Activated CD8-positive, alpha-beta memory T cell treated with anti-CD3 and anti-CD28 coated beads for 4 hours (primary cell): ENCODE data around the gene FGF11.

Experiments
- DNase-seq, 2 donors: peaks; one replicate each; pipeline ENCODE4 v3.0.0-alpha.2; 2020; ENCODE audit warnings: low read depth in 2 of 2

FGF11 gene

GRCh38 chr17:7408252-7408727 is 31.0 kb upstream of the FGF11 start:
- no peak for DNase-seq

DNA sequence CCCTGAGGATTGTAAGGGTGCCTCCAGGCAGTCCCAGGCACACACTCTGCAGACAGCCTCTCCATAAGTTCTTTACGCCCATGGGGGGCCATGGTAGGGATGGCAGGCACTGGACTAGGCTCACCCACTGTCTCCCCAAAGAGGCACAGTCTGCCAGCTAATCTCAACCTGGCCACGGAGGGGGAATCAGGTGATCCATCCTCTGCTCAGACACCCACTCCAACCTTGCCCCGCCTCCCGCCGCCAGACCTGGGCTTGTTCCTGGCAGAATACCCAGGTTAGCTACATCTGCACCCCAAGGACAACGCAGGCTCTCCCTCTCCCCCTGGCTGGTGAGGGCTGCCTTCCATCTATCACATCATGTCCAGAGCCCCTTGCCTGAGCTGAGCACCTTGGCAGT is 30.4 kb upstream of the FGF11 start:
- DNase-seq, result no peak

DNA sequence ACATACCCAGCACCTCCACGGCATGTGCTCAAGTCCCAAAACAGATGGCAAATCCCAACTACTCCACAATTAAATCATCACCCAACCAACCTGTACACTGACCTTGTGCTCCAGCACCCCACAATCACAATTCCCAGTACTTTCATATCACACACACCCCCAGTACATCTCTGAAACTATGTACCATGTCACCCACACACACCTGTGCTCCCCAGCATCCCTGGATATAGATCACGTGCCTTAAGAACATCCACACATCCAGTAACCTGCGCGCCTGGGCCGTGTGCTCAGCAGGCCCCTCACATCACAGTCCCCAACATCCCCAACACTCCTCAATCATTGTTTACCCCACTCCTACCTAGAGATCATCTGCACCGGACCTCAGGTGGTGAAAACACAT is 29.6 kb upstream of the FGF11 start:
- no peak for DNase-seq

- no peak for DNase-seq
Observed at GRCh38 chr17:7410634-7411426, 28.5 kb upstream of the FGF11 start.

GRCh38 chr17:7411427-7411750 is 27.9 kb upstream of the FGF11 start:
- no peak for DNase-seq

- no peak for DNase-seq
Observed at GRCh38 chr17:7413346-7413985, 25.8 kb upstream of the FGF11 start.

DNA sequence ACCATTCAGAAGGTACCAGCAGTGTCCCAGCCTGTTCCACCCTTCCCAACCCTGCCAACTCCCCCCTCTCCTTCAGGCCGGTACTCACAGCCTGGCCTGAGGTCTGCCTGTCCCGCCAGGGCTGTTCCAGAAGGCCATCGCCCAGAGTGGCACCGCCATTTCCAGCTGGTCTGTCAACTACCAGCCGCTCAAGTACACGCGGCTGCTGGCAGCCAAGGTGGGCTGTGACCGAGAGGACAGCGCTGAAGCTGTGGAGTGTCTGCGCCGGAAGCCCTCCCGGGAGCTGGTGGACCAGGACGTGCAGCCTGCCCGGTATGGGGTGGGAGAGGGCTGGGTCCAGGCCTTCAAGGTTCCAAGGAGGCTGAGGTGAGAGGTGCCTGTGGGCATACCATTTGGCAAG is 24.5 kb upstream of the FGF11 start:
- no peak for DNase-seq

GRCh38 chr17:7415784-7416183 is 23.5 kb upstream of the FGF11 start:
- DNase-seq, result no peak

- DNase-seq, result no peak
Observed at GRCh38 chr17:7416323-7416722, 23.0 kb upstream of the FGF11 start.

GRCh38 chr17:7417056-7417655 is 22.2 kb upstream of the FGF11 start:
- DNase-seq, result no peak

DNA sequence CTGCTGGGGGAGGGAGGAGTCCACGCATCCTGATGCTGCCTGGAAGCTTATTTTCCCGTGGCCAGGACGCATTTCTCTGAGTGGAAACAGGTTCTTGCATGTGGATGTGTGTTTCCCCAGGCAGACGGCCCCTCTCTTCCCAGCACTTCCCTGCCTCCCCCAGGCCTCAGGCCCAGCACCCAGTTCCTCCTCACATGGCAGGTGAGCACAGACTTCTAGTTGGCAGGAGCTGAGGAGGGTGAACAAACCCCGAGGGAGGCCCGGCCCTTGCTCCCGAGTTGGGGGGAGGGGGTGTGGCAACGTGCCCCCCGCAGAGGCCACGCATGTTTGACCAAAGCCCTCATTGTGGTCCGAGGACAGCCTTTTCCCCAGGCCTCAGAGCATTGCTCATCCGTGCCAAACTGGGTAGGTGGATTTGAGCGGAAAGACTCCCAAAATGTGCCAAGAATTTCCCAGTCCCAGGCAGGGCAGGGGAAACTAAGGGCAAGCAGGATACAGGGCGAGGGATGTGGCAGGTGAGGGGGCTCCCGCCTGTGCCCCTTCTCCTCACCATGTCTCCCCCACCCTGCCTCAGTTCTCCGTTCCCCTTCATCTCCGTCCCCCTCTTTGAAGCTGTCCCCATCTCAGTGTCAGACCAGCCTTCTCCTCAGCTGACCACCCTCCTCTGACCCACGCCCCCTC is 20.7 kb upstream of the FGF11 start:
- no peak for DNase-seq

- no peak for DNase-seq
Observed at GRCh38 chr17:7419819-7420610, 19.3 kb upstream of the FGF11 start, which contains the start of gene SPEM1. SPEM1 (plus strand) TSS chr17:7420324; CDS start chr17:7420385, 61 bp downstream.

DNA sequence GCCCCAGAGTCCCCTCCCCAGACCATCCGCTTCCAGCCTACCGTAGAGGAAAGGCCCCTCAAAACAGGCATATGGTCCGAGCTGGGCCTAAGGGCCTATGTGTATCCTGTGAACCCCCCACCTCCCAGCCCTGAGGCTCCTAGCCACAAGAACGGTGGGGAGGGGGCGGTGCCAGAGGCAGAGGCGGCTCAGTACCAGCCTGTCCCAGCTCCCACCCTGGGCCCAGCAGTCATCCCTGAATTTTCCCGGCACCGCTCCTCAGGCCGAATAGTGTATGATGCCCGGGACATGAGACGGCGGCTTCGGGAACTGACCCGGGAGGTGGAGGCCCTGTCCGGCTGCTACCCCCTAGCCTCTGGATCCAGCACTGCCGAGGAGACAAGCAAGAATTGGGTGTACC is 18.1 kb upstream of the FGF11 start:
- no peak for DNase-seq

- DNase-seq, result no peak
Observed at GRCh38 chr17:7423679-7424078, 15.6 kb upstream of the FGF11 start.

DNA sequence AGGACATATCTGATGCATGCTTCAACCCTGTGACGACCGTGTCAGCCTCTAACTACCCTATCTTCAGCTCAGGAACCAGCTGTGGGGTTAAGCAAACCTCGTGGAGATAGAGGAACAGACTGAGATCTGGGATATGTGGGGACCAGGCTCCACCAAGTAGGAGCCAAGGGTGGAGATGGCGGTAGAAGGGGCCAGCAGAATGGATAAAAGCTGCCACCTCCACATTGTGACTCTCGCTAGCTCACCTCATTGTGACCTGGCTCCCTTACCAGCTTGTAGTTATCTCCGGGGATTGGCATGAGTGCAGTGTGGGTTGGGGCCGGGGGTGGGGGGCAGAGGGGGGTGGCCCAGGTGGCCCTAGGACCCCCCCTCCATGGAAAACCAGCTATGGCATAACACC is 14.0 kb upstream of the FGF11 start, which contains the start of gene SPEM2:
SPEM2 (plus strand) TSS at position 301 of the 400 bp plus-strand sequence; CDS start at position 374, 73 bp downstream.
- no peak for DNase-seq

GRCh38 chr17:7425756-7426155 is 13.6 kb upstream of the FGF11 start:
- no peak for DNase-seq

DNA sequence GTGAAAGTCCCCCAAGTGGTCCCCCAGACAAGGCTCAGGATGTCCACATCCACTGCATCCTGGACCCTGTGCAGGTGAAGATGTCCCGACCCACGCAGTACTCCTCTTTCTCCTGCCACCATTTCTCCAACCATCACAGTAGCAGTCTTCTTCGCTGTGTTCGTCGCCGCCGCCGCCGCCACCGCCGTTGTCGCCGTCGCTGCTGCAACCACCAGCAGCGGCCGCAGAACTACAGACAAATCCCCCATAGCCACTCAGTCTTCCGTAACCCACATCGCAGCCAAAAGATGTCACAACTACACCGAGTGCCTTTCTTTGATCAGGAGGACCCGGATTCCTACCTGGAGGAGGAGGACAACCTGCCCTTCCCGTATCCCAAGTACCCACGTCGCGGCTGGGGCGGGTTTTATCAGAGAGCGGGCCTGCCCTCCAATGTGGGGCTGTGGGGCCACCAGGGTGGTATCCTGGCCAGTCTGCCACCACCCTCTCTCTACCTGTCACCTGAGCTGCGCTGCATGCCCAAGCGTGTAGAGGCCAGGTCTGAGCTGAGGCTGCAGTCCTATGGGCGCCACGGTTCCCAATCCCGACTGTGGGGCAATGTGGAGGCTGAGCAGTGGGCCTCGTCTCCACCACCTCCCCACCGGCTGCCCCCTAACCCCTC is 13.0 kb upstream of the FGF11 start:
- DNase-seq, result no peak

DNA sequence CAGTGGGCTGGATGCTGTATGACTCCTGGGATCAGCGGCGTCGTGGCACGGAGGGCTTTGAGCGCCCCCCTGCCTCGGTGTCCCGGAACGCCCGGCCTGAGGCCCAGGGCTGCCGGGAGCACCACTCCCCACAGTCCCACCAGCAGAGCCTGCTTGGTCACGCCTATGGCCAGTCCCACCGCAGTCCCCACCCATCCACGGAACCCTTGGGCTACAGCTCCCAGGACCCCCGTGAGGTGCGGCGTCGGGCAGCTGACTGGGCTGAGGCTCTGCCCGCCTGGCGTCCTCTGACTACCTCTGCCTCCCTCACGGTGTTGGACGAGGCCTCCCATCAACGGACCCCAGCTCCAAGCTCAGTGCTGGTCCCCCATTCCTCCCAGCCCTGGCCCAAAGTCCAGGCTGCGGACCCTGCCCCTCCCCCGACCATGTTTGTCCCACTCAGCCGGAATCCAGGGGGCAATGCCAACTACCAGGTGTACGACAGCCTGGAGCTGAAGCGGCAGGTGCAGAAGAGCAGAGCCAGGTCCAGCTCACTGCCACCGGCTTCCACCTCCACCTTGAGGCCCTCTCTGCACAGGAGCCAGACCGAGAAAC is 12.3 kb upstream of the FGF11 start:
- no peak for DNase-seq

DNA sequence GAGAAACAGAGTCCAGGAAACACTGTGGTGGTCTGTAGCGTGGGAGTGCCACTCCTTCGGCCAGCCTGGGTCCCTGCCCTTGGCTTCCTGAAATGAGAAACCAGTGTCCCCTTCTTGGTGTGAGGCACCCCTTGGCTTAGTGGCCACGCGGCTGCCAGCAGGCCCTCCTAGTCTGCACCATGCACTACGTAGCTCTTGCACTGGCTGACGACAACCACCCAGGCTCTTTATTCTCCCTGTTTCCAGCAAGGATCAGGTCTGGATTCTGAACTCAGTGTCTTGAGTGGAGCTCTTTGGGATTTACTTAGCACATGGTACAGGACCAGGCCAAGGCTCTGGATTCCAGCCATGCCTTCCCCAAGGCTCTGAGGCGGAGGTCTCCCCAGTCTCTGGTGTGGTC is 11.8 kb upstream of the FGF11 start:
- DNase-seq, result no peak

GRCh38 chr17:7428557-7428956 is 10.8 kb upstream of the FGF11 start, which contains the start of gene SPEM3:
SPEM3 (plus strand) TSS chr17:7428857; CDS start chr17:7428903, 46 bp downstream.
- DNase-seq, result no peak
